ENCODE measurements around the gene CBX2.

DNA sequence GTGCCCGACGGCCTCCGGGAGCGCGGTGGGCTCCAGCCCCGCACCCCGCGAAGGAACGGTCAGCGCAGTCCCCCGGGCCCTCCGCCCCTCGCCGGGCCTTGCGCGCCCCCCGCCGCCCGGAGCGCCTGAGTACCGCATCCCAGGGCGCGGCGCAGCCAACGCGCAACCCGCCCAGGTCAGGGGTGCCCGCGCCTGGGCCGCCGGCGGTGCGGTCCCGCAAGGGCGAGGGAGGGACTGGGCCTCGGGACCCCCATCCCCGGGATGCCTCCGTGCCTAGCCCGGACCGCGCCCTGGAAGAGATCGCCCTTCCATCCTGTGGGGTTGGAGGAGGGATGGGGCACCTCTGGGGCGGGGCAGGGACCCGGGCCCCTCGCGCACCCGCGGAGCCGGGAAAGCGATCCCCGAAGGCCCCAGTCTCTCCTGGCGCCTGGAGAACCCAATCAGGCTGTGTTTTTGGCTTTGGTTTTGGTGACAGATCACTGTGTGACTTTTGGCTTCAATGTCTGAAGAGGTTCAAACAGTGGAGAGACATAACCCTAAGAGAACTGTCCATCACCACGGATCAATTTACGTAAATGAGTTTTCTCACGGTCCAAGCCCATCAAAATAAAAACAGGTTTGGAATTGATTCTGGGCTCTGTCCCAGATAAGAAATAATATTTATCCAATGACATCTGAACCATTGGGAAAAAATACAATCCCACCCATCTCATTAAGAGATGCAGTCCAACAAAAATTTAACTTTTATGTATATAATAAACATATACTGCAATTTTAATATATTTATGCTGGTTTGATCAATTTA lies 29.5 kb upstream of the CBX2 start:
- TF ChIP-seq EZH2 (IDR thresholded peaks at IDR 0.05; ENCODE audit: insufficient read depth, poor library complexity, severe bottlenecking) (peak; percentile 96), EZH2phosphoT487 (IDR thresholded peaks at IDR 0.05; ENCODE audit: insufficient read depth, low read depth) (0 out of 2 replicates have a peak, but pooled peaks have one; percentile 29)

Data from GM23248 (cell line).